DMS79 treated with DMSO at 0.1 percent for 48 hours (cell line): Measurements from ENCODE around the gene CCDC174.
A peak's percentile ranks its signal among the peaks of the same experiment; 100 is the strongest.
"Not testable (repeated sequence)": the region's sequence is repeated elsewhere in the genome, so short reads cannot be mapped to it uniquely, and the experiment has no call there.

Experiments
- DNase-seq: peaks from one replicate; lab custom pipeline; 2025; lab: John Stamatoyannopoulos, UW

Gene CCDC174

DNA sequence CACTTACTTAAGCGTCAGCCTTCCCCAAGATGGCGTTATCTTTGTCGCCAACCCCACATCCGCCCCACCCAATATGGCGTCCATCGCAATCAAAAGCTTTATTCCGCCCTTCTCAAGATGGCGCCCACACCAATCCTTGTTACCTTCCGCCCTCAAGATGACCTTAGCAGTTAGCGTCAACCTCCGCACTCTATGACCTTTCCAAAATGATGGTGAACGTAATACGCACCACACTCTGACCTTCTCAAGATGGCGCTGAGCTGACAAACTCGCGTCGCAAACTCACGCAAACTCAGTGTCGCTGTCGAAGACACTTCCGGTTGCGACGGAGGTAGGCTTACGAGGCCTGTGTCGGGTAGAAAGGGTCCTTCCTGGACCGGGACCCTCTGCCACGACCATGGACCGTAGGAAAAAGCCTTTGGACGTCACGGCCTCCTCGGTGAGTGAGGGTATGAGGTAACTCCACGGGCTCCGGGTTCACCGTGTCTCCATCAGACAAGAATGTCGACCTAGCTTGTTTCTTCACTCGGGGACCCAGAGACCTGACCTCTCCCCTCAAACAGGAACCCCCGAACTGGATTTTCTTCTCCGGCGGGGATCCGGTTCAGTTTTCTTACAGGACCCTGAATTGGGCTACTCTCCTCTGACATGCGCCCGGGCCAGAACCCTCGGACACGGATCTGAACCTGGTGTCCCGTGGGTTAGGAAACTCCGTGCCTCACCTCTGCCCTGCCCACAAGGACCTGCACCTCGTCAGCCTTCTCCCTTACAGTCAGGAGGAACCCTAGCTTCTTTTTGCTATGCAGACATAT, at the start of gene CCDC174:
Gene CCDC174 (plus strand): TSS at position 323 of the 812 bp plus-strand sequence. CDS start 75 bp downstream, at position 398.
- peak; percentile 87 for DNase-seq

DNA sequence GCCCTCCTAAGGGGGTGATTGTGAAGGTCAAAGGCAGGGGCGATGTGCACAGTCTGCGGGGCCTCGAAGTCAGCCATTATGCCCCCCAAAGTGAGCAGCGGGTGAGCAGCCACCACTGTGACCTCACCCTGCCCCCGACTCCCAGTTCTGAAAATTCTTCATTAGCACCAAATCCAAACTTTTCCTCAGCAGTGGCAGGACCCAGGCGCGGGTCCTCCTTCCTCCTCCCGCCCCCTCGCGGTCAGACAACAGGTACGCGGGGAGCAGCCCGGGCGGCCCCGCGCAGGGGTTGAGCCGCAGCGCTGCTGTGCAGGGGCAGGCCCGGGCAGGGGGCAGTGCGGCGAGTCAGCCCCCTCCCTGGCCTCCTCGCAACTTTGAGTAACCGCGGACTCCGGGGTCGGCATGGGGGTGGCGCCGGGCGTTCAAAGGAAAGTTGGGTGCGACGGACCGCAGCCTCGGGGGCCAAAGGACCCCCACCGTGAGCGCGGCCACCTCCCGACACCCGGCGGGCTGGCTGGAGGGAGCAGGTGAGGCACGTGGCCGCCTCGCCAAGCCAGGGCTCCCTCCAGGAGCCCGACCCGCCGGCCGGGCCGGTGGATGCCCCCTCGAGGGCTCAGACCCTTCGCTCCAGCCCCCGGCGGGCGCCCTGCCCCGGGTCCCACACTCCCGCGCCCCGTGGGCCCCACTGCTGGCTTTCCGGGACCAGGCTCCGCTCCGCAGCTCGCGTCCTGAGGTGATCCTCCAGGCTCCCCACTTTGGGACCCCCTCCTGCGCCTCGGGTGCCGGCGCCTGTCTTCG, 49.4 kb upstream of the CCDC174 start:
- DNase-seq, result no peak

DNA sequence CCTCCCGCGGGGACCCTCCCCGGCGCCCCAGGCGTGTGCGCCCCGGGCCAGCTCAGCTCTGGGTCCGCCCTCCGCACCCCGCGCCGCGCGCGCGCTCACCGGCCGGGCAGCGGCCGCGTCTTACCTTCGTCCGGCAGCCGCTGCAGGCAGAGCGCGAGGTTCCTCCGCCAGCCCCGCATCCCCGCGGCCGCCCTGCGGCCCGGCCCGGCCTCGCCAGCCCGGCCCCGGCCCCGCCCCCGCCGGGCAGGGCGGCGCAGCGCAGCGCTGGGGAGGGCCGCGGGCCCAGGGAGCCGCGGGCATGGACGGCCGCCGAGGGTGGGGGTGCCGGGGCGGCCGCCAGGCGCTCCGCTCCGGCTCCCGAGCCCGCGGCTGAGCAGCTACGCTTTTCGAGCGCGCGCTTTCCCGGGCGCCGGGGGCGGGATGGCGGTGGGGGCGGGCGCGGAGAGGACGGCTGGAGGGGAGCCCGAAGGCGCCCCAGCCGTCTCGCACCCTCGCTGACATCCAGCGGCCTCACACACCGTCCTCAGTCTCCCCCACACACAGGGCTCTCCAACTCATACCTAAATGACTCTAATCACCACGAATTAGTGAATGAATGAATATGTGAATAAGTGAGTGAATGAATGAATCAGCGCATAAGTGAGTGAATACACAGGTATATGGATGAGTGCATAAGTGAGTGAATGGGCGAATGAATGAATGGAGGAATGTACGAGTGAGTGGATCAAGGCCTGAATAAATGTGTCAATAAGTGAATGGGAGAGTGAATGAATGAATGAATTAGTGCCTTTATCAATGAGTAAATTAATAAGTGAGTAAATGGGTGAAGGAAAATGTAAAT, 48.5 kb upstream of the CCDC174 start:
- DNase-seq, result no peak

DNA sequence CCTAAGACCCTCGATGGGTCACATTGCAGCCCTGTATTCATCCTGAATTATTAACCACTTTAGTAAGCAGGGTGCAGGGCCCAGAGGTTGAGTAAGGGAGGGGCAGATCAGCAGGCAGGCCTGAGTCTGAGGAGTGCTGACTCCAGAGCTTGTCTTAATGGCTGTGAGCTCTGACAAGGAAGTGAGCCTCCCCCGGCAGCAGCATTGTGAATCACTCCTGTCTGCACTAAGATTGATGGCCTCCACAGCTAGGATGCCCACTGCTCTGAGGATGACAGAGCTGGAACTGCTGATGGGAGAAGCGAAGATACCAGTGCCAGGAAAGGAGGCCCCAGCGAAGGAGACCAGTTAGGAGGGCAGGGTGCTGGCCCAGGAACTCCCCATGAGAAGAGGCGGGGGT, 46.5 kb upstream of the CCDC174 start:
- no peak for DNase-seq

DNA sequence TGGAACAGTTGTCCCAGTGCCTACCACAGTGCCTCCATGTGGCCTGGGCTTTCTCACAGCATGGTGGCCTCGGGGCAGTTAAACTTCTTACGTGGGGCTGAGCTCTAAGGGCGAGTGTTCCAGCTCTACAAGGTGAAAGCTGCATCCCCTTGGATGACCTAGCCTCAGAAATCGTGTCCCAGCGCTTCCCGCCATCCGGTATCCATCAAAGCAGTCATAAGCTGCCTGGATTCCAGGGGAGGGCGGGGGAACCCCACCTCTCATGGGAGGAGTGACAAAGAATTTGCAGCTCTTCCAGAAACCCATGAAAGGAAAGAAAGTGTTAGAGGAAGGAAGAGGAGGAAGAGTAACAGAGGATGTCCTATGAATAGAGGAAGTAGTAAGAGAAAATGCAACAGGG, 45.8 kb upstream of the CCDC174 start:
- DNase-seq, result no peak

DNA sequence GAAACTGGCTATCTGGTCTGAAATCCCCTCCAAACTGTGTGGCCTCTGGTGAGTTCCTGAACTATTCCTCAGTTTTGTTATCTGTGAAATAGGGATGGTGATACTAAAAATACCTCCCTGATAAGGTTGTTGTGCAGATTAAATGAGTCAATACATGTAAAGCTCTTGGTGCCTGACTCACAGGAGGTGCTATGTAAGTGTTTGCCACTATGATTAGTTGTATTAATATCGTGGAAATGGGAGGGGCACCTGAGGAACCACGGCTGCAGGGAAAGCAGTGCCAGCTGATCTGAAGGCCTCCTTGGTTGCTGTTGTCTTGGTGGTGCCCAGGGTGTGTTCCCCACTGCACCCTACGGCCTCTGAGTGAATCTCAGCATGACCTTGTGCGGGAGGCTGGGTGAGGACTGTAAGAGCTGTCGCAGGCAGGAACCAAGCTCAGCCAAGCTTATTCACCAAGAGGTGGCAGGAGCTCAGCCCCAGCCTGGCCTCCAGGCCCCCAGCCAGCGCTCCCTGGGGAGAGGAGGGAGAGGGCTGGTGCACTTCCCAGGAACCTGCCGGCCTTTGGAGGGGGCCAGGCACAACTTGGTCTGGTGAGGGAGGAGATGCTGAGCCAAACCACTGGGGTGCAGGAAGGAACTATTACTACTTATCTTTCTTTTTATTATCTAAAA, 44.8 kb upstream of the CCDC174 start:
- no peak for DNase-seq

DNA sequence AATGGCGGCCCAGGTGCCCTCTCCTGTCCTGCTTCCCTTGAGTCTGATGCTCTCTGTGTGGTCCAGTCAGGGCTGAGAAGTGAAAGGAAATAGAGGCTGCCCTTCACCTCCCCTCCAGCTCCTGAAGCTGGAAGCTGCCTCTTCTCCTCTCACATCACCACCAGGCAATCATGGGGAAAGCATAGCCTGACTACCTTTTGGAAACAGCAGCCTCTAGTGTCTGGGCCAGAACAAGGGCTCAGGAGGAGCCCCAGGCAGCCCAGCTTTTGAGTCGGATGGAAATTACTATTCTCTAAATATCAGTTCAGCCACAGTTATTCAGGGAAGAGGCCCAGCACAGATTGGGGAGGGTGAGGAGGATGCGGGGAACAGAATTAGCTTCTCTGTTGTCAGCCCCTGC, 43.3 kb upstream of the CCDC174 start:
- no peak for DNase-seq

DNA sequence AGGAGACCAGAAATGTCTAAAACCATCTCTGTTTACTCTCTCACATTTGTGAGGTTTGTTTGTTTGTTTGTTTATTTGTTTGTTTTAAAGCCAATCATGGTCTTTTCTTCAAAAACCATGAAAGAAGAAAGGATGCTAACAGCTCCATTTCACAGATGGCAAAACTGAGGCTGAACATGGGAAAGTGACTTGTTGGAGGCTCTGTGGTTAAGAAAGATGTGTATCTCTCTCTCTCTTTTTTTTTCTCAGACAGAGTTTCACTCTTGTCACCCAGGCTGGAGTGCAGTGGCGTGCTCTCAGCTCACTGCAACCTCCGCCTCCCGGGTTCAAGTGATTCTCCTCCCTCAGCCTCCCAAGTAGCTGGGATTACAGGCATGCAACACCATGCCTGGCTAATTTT, 42.5 kb upstream of the CCDC174 start:
- not testable (repeated sequence) for DNase-seq

DNA sequence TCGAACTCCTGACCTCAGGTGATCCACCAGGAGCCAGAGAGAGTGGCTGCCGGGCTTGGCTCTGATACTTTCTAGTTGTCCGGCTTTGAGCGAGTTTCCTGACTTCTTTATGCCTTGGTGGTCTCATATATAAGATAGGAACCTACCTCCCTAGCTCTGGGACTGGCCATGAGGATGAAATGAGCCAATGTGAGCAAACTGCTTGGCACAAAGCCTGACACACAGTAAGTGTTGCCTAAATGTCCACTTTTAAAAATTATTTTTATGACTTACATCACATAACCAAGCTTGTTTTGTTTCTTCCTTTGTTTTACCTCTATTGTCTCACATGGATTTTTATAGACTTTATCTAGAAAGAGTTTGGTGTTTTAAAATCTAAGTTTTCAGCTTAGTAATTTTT, 42.1 kb upstream of the CCDC174 start:
- DNase-seq, result no peak

DNA sequence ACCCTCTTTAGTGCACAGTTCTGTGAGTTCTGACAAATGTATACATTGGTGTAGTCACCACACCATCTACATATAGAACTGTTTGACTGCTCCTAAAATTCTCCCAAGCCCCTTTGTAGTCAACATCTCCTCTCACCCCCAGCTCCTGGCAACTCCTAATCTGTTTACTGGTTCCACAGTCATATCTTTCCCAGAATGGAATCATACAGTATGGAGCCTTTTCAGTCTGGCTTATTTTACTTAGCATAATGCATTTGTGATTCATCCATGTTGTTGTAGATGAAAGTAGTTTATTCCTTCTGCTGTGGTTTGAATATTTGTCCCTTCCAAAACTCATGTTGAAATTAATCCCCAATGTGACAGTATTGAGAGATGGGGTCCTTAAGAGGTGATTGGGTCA, 41.6 kb upstream of the CCDC174 start:
- no peak for DNase-seq

DNA sequence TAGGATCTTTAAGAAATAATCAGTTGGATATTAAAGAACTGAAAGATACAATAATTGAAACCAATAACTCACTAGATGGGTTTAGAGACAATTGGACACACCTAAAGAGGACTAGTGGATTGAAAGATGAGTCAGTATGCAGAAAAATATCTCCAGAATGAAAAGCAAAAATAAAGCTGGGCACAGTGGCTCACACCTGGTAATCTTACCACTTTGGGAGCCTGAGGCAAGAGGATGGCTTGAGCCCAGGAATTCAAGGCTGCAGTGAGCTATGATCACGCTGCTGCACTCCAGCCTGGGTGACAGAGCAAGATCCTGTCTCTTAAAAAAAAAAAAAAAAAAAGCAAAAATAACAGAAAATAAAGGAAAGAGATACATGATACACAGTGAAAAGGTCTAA, 37.4 kb upstream of the CCDC174 start:
- no peak for DNase-seq

DNA sequence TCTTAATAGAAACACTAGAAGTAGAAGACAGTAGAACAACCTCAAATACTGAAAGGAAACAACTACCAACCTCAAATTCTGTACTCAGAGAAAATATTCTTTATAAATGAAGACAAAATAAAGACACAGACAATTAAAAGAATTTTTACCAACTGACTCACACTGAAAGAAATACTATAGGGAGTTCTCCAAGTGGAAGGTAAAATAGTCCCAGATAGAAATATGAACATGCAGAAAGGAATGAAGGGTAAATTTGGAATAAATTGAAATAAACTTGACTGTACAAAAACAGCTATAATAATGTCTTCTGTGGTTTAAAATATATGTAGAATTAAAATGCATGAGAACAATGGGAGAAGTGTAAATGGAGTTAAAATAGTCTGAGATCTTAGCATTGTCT, 36.7 kb upstream of the CCDC174 start:
- no peak for DNase-seq

DNA sequence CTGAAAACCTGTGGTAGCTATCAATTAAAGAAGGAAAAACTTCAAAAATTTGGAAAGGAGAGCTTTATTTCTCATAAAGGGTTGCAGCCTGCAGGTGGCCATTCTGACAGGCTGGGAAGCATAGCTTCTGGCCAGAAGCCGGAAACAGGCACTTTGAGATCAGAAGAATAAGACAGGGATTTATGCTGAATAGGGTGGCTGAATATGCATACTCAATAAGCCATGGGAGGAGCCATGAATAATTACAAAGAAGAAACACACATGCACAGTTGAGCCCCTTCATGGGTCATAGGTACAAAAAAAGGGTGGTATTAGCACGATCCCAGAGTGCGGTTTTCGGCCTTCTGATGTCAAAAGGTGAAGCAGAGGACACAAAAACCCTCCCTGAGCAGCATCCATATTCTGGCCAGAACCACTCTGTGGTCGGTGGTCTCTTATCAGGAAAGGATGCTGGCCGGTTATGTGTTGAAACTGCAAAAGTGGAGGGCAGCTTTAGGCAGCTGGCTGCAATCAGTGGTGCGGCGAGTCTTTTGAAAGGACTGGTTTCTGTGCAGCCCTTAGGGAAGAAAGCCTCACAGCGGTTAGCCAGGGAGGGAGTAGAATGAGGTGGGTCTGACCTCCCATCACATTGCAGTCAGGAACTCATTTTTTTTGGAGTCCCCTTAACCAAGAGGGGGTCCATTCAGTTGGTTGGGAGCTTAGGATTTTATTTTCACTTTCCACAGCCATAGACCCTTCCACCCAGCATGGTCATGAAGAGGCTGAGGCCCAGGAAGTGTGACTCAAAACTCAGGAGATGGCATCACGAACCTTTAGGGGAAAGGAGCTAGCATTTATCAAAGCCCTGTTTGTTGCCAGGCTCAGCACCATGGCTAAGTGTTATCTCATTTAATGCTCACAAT, 34.7 kb upstream of the CCDC174 start:
- no peak for DNase-seq

DNA sequence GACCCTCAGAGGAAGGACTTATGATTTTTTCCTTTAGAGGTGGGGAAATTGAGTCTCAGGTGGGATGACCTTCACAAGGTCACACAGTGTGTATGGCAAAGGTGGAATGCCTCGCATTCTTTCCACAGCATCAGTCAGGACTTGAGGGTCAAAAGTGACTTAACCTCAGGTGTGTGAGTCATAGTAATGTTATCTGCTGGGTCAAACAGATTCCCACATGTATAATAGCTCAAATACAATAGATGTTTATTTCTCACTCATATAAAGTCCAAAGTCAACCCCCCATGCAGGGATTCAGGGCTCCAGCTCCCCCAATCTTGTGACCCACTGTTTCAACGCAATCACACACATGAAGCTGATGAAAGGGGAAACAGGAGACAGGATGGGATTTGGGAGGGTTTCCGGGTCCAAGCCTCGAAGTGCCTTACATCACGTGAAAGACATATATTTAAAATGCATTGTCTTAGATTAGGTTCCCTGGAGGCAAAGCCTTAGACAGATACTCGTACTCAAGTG, 34.0 kb upstream of the CCDC174 start:
- DNase-seq, result no peak

DNA sequence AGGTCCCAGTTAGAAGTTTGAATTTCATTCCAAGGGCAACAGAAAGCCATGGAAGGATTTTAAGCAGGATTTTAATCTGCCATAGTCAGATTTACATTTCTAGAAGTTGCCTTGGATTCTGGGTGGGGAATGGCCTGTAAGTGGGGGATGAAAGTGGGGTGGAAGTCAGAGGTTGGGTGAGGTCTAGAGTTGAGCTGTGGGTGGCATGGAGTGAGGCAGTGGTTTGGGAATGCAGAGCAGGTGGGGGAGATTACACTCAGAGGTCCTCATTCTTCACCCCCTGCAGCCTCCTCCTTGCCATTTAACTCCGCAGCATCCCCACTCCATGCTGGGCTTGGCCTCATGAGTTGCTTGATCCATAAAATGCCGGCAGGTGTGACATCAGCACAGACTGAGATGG, 32.0 kb upstream of the CCDC174 start:
- no peak for DNase-seq

DNA sequence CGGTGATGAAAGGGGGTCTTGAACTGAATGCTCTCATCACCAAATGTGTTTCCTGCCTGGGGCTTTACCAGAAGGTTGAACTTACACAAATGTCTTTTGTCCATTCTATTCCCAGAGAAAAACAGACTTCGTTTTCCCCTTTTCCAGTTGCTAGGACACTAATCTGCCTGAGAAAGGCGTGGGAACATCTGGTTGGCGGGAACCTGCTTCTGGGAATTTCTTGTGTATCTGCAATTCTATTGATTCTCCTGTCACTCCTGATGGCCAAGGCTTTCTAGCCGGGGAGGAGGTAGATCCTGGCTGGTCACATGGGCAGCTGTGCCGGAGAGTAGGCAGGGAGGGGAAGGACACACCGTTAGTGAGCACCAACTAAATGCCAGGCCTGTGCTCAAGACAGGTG, 31.1 kb upstream of the CCDC174 start:
- no peak for DNase-seq

DNA sequence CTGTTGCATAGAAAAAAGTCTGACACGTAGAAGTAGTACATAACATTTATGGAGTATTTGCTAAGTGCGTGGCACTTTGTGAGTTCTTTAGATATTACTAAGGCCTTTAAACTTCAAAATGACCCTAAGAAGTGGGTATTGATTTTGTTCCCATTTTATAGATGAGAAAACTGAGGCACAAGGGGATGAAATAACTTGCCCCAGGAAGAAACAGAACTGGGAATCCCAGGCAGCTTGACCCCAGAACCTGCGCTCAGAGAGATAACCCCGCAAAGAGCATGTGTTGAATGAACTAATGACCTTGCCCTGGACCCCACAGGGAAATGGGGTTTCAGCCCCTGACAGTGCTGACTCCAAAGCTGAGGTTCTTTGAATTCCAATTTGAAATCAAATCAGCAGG, 30.5 kb upstream of the CCDC174 start:
- no peak for DNase-seq

DNA sequence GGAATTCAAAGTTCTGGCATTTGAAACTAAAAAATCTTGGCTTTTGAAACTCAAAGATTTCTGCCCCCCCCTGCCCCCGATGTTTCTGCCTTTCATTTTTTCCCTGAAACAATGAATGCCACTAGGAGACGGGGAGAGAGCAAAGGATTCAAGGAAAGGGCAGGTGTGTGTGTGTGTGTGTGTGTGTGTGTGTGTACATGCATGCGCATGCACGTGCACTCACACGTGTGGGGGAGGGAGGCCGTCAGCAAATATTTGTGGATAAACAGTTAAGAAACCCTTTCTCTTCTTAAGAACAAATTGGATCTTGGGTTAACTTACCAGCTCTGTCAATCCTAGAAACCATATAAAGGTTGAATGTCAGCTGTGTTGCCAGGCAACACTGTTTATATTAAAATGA, 29.2 kb upstream of the CCDC174 start:
- DNase-seq, result no peak

DNA sequence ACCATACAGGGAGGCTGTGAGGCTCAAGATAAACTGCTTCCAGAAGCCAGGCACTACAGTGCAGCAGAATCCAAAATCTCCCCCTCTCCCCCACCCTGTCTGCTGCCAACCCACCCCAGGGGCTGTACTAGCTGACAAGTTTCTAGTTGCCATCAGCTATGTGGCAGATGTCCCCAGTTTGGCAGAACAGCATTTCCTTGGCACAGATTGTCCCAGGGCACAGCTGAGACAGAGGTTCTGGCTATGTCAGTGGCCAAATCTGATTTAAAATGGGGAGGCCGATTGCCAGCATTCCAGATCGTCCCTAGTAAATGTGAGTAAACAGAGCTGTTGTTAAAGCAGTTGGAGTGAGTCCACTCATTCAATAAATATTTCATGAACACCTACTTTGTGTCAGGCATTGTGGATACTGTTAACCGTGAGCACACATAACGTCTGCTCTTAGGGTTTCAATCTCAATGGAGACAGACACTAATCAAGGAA, 28.0 kb upstream of the CCDC174 start:
- no peak for DNase-seq

DNA sequence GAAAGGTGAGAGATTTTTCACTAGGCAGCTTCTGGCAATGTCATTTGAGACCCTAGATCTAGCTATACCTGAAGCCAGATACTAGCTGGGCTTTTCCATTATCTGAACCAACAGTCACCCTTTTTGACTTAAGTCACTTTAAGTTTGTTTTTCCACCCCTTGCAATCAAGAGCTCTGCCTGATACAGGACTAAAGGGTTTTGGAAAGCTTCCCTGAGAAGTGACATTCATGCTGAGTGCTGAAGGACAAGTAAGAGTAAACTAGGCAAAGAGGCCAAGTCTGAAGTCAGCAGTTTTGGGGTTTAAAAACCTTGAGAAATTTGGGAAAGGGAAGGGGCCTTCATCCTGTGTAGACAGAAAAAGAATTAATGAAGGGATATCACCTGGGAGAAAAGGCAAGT, 27.1 kb upstream of the CCDC174 start:
- no peak for DNase-seq

DNA sequence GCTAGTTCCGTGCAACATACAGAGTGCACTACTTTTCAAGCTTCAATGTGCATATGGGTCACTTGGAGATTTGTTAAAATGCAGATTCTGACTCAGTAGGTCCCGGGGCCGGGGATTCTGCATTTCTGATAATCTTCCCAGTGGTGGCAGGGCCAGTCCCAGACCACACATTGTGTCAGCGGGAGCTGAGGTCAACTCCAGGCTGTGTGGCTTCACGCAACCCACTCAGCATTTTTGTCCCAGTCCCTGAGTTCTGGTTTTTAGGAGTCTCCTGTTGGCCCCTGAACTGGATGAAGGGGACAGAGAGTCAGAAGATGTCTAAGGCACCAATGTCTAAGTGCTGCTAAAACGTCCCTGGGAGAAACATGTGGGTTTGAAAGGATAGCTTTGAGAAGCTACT, 26.1 kb upstream of the CCDC174 start:
- DNase-seq, result no peak
